ENCODE data around the gene IER2. TPM values are rescaled to one million over a fixed set of nuclear protein-coding genes. Genes with fewer than 3 reads are reported as not detected.

Gene IER2
- total RNA-seq, 1 experiment from 2014 or later, result 72.0 TPM

GRCh38 chr19:13187419-13187818 lies 37.2 kb downstream of the IER2 start:
- Histone ChIP-seq H3K36me3 (ENCODE audit: control insufficient read depth, insufficient read depth, low read length) (no peaks in the 10 kb centered on the region), H3K4me1 (no peaks in the 10 kb centered on the region), H3K27me3 (replicated peaks; ENCODE audit: control insufficient read depth, insufficient read depth, low read length) (no peaks in the 10 kb centered on the region), H3K4me3 (ENCODE audit: low read depth, low read length) (no peak overlapping the region), H3K9me3 (no peaks in the 10 kb centered on the region)
- Mint-ChIP-seq H3K4me3 (ENCODE audit: unreplicated experiment) (no peak overlapping the region), H3K36me3 (ENCODE audit: insufficient read depth, unreplicated experiment) (no peaks in the 10 kb centered on the region), H3K27me3 (ENCODE audit: insufficient read depth, unreplicated experiment) (no peaks in the 10 kb centered on the region), H3K9me3 (ENCODE audit: unreplicated experiment) (no peaks in the 10 kb centered on the region), H3K4me1 (ENCODE audit: low read depth, unreplicated experiment) (no peaks in the 10 kb centered on the region), H3K27ac (ENCODE audit: unreplicated experiment) (no peak overlapping the region)
- no TSS peak for BruUV-seq (replicated peaks)
- POLR2A ChIA-PET, result no interaction called here
- intact Hi-C loops (cut with micrococcal nuclease; ENCODE audit: unreplicated experiment), result no loop called here
- CTCF ChIA-PET, result no interaction called here
- DNase-seq, result no peak
- no peak for TF ChIP-seq CTCF (IDR thresholded peaks at IDR 0.05; ENCODE audit: insufficient read depth in 1 of 2, low read depth in 1 of 2, low read length in 1 of 2, severe bottlenecking in 1 of 2, unreplicated experiment in 1 of 2)

- Histone ChIP-seq H3K36me3 (ENCODE audit: control insufficient read depth, insufficient read depth, low read length) (no peaks in the 10 kb centered on the region), H3K9me3 (no peaks in the 10 kb centered on the region), H3K27me3 (replicated peaks; ENCODE audit: control insufficient read depth, insufficient read depth, low read length) (no peaks in the 10 kb centered on the region), H3K4me1 (no peaks in the 10 kb centered on the region), H3K4me3 (ENCODE audit: low read depth, low read length) (no peak overlapping the region)
- Mint-ChIP-seq H3K36me3 (ENCODE audit: insufficient read depth, unreplicated experiment) (no peaks in the 10 kb centered on the region), H3K4me3 (ENCODE audit: unreplicated experiment) (no peak overlapping the region), H3K27me3 (ENCODE audit: insufficient read depth, unreplicated experiment) (no peaks in the 10 kb centered on the region), H3K9me3 (ENCODE audit: unreplicated experiment) (no peaks in the 10 kb centered on the region), H3K4me1 (ENCODE audit: low read depth, unreplicated experiment) (no peaks in the 10 kb centered on the region), H3K27ac (ENCODE audit: unreplicated experiment) (no peak overlapping the region)
- intact Hi-C loops (cut with micrococcal nuclease; ENCODE audit: unreplicated experiment), result no loop called here
- no peak for TF ChIP-seq CTCF (IDR thresholded peaks at IDR 0.05; ENCODE audit: insufficient read depth in 1 of 2, low read depth in 1 of 2, low read length in 1 of 2, severe bottlenecking in 1 of 2, unreplicated experiment in 1 of 2)
- no TSS peak for BruUV-seq (replicated peaks)
- ChIA-PET CTCF (no interaction called here), POLR2A (no interaction called here)
- DNase-seq, result no peak
These were observed 39.4 kb downstream of the IER2 start for GRCh38 chr19:13189600-13189999.

GRCh38 chr19:13190781-13191540 lies 40.8 kb downstream of the IER2 start:
- BruUV-seq (replicated peaks), result no TSS peak

More at GRCh38 chr19:13190781-13191540, 40.8 kb downstream of the IER2 start:
- no peak for TF ChIP-seq CTCF (IDR thresholded peaks at IDR 0.05; ENCODE audit: insufficient read depth in 1 of 2, low read depth in 1 of 2, low read length in 1 of 2, severe bottlenecking in 1 of 2, unreplicated experiment in 1 of 2)
- no peaks in the 10 kb centered on the region for H3K36me3 Mint-ChIP-seq (ENCODE audit: insufficient read depth, unreplicated experiment)
- no peak overlapping the region for H3K4me3 Mint-ChIP-seq (ENCODE audit: unreplicated experiment)
- H3K27me3 ChIP-seq (replicated peaks; ENCODE audit: control insufficient read depth, insufficient read depth, low read length), result no peaks in the 10 kb centered on the region
- ChIA-PET CTCF (no interaction called here), POLR2A (no interaction called here)
- H3K27ac Mint-ChIP-seq (ENCODE audit: unreplicated experiment), result no peak overlapping the region
- no peak overlapping the region for H3K4me3 ChIP-seq (ENCODE audit: low read depth, low read length)
- H3K36me3 ChIP-seq (ENCODE audit: control insufficient read depth, insufficient read depth, low read length), result no peaks in the 10 kb centered on the region
- no peaks in the 10 kb centered on the region for H3K27me3 Mint-ChIP-seq (ENCODE audit: insufficient read depth, unreplicated experiment)
- H3K4me1 Mint-ChIP-seq (ENCODE audit: low read depth, unreplicated experiment), result no peaks in the 10 kb centered on the region
- H3K9me3 Mint-ChIP-seq (ENCODE audit: unreplicated experiment), result no peaks in the 10 kb centered on the region
- intact Hi-C loops (cut with micrococcal nuclease; ENCODE audit: unreplicated experiment), result no loop called here
- no peak for DNase-seq
- H3K9me3 ChIP-seq, result no peaks in the 10 kb centered on the region
- H3K4me1 ChIP-seq, result no peaks in the 10 kb centered on the region

Measured in Caco-2 (cell line).